Keratinocyte (primary cell): ENCODE measurements around the gene SPRN. TPM values are rescaled to one million over a fixed set of nuclear protein-coding genes. Genes with fewer than 3 reads are reported as not detected.

Experiments
- DNase-seq: peaks from one replicate; pipeline ENCODE4 v3.0.0-alpha.2; 2011; ENCODE audit warnings: low read depth, missing footprints, low spot score
- FAIRE-seq: peaks from 2 replicates; lab custom pipeline; 2011; peaks lifted over from hg19 to GRCh38; lab: Jason Lieb, UNC
- H2AFZ ChIP-seq: 2 replicates; pipeline ENCODE4 v1.6.0; 2012; ENCODE audit warnings: low read length, control low read depth, inconsistent platforms; ENCODE audit not compliant: control insufficient read depth
- H3K27ac ChIP-seq: 2 replicates; pipeline ENCODE4 v1.5.1; 2011; ENCODE audit warnings: low read length; ENCODE audit not compliant: control insufficient read depth, insufficient read depth
- H3K27me3 ChIP-seq: 3 replicates; pipeline ENCODE4 v1.6.0; 2011; ENCODE audit warnings: low read length; ENCODE audit not compliant: control insufficient read depth, insufficient read depth; ENCODE audit errors: extremely low read depth
- H3K36me3 ChIP-seq, 2 experiments: 2 replicates in 1 of 2; 3 replicates in 1 of 2; pipeline ENCODE4 v1.5.1; 2011; ENCODE audit warnings: low read length in 2 of 2, mild to moderate bottlenecking in 1 of 2; ENCODE audit not compliant: control insufficient read depth in 2 of 2, insufficient read depth in 2 of 2; ENCODE audit errors: extremely low read depth in 1 of 2
- H3K4me1 ChIP-seq: 3 replicates; pipeline ENCODE4 v1.5.1; 2011; ENCODE audit warnings: low read length; ENCODE audit not compliant: control insufficient read depth, insufficient read depth; ENCODE audit errors: extremely low read depth
- H3K4me2 ChIP-seq: 3 replicates; pipeline ENCODE4 v1.6.0; 2011; ENCODE audit warnings: low read depth, low read length; ENCODE audit not compliant: control insufficient read depth, insufficient read depth; ENCODE audit errors: extremely low read depth
- H3K4me3 ChIP-seq, 3 experiments: fragments of 200-600 bp in 1 of 3; sonication (generic) in 1 of 3; 2 replicates in 2 of 3; 3 replicates in 1 of 3; pipeline ENCODE4 v1.5.1; 2011 to 2016; ENCODE audit warnings: low read length in 3 of 3, mild to moderate bottlenecking in 3 of 3, control low read depth in 2 of 3, inconsistent platforms in 1 of 3, low read depth in 1 of 3, mixed read lengths in 1 of 3, mixed run types in 1 of 3, moderate library complexity in 1 of 3; ENCODE audit not compliant: control insufficient read depth in 2 of 3, insufficient read depth in 2 of 3; ENCODE audit errors: extremely low read depth in 1 of 3
- H3K79me2 ChIP-seq: 2 replicates; pipeline ENCODE4 v1.6.0; 2012; ENCODE audit warnings: low read length; ENCODE audit not compliant: control insufficient read depth, insufficient read depth
- H3K9ac ChIP-seq: 3 replicates; pipeline ENCODE4 v1.6.0; 2011; ENCODE audit warnings: low read length; ENCODE audit not compliant: control insufficient read depth, insufficient read depth; ENCODE audit errors: extremely low read depth
- H3K9me1 ChIP-seq: 3 replicates; pipeline ENCODE4 v1.6.0; 2011; ENCODE audit warnings: low read length; ENCODE audit not compliant: control insufficient read depth, insufficient read depth; ENCODE audit errors: extremely low read depth
- H3K9me3 ChIP-seq: 2 replicates; pipeline ENCODE4 v1.5.1; 2012; ENCODE audit warnings: low read depth, low read length; ENCODE audit not compliant: control insufficient read depth
- H4K20me1 ChIP-seq: 3 replicates; pipeline ENCODE4 v1.6.0; 2011; ENCODE audit warnings: low read length; ENCODE audit not compliant: control insufficient read depth, insufficient read depth; ENCODE audit errors: extremely low read depth
- EZH2 ChIP-seq: IDR thresholded peaks from one replicate; pipeline ENCODE4 v1.6.1; 2012; ENCODE audit warnings: inconsistent platforms, mild to moderate bottlenecking, low read length, moderate library complexity
- dilution Hi-C: fragments of 300-500 bp; cut with MboI; formaldehyde crosslinking; loops from one replicate; pipeline ENCODE4 v1.7.0; 2020; ENCODE audit warnings: low sequenced_read_pairs; ENCODE audit not compliant: extremely low pct_ligation_motif_present
- polyA plus RNA-seq, 5 experiments: library from polyadenylated mRNA; depleted of rRNA in 3 of 5; stranded (reverse) in 3 of 5; stranded (forward) in 1 of 5; unstranded in 1 of 5; fragments of >200 nt; gene quantifications; 1 replicate in 1 of 5; 2 replicates in 3 of 5; 3 replicates in 1 of 5; pipeline versions ENCODE4 v1.2.1 to v1.2.3, GENCODE V29; 2011 to 2012; ENCODE audit warnings: missing spikeins in 2 of 5, low read depth in 1 of 5, low replicate concordance in 1 of 5
- TF ChIP-seq, protein P1 (sequence below), 3 experiments: IDR thresholded peaks in 1 of 3; conservative IDR thresholded peaks in 1 of 3; optimal IDR thresholded peaks in 1 of 3; 2 replicates in 2 of 3; 3 replicates in 1 of 3; pipeline versions ENCODE3 to v1.5.1; 2011; ENCODE audit warnings: low read length in 3 of 3, mild to moderate bottlenecking in 3 of 3, moderate library complexity in 2 of 3, control low read depth in 1 of 3, inconsistent platforms in 1 of 3; ENCODE audit not compliant: insufficient read depth in 2 of 3; ENCODE audit errors: extremely low read depth in 1 of 3

Gene SPRN
- polyA plus RNA-seq, 1 donor (not counting 4 experiments of a cell fraction or from before 2014, with no cell fraction given): 0.01 TPM

DNA sequence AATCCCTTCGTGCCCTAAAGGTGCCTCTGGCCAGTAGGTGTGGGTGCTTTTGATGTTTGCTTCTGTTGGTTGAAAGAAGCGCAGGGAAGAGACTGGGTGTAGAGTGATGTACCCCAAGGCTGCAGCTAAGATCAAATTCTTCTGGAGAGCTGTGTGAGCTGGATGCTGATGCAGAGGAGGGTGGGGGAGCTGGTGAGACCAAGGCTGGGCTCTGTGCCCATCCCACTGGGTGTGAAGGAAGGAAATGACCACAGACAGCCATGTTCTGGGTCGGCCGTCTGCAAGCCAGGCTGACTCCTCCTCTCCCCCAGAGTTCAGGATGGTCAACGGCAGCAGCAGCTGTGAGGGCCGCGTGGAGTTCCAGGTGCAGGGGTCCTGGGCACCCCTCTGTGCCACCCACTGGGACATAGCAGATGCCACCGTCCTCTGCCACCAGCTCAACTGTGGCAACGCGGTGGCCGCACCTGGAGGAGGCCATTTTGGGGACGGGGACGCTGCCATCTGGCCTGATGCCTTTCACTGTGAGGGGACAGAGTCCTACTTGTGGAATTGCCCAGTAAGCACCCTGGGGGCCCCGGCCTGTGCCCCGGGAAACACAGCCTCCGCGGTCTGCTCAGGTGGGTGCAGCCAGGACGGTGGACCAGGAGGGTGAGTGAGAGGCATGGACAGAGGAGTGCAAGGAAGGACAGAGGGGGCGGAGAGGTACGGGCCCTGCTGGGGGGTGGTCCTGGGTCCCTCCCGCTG, 34.5 kb upstream of the SPRN start:
- Histone ChIP-seq H4K20me1 (no peaks in the 10 kb centered on the region), H3K9me1 (no peaks in the 10 kb centered on the region), H3K27me3 (no peaks in the 10 kb centered on the region), H3K9me3 (peaks cover 2% of the 10 kb centered on the region), H2AFZ (no peak overlapping the region), H3K9ac (no peak overlapping the region), H3K4me1 (no peaks in the 10 kb centered on the region), H3K36me3 (no peaks in the 10 kb centered on the region), H3K4me3 (no peak overlapping the region), H3K4me2 (no peak overlapping the region), H3K79me2 (no peaks in the 10 kb centered on the region), H3K27ac (no peak overlapping the region)
- no peak for TF ChIP-seq EZH2
- TF ChIP-seq, protein P1, sequence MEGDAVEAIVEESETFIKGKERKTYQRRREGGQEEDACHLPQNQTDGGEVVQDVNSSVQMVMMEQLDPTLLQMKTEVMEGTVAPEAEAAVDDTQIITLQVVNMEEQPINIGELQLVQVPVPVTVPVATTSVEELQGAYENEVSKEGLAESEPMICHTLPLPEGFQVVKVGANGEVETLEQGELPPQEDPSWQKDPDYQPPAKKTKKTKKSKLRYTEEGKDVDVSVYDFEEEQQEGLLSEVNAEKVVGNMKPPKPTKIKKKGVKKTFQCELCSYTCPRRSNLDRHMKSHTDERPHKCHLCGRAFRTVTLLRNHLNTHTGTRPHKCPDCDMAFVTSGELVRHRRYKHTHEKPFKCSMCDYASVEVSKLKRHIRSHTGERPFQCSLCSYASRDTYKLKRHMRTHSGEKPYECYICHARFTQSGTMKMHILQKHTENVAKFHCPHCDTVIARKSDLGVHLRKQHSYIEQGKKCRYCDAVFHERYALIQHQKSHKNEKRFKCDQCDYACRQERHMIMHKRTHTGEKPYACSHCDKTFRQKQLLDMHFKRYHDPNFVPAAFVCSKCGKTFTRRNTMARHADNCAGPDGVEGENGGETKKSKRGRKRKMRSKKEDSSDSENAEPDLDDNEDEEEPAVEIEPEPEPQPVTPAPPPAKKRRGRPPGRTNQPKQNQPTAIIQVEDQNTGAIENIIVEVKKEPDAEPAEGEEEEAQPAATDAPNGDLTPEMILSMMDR (optimal IDR thresholded peaks at IDR 0.05 in 1 of 3, IDR thresholded peaks at IDR 0.05 in 1 of 3, conservative IDR thresholded peaks at IDR 0.05 in 1 of 3; ENCODE audit: extremely low read depth in 1 of 3, insufficient read depth in 2 of 3, low read length in 3 of 3): no peak
- FAIRE-seq (no peak), DNase-seq (no peak)
- dilution Hi-C loops: no loop called here

DNA sequence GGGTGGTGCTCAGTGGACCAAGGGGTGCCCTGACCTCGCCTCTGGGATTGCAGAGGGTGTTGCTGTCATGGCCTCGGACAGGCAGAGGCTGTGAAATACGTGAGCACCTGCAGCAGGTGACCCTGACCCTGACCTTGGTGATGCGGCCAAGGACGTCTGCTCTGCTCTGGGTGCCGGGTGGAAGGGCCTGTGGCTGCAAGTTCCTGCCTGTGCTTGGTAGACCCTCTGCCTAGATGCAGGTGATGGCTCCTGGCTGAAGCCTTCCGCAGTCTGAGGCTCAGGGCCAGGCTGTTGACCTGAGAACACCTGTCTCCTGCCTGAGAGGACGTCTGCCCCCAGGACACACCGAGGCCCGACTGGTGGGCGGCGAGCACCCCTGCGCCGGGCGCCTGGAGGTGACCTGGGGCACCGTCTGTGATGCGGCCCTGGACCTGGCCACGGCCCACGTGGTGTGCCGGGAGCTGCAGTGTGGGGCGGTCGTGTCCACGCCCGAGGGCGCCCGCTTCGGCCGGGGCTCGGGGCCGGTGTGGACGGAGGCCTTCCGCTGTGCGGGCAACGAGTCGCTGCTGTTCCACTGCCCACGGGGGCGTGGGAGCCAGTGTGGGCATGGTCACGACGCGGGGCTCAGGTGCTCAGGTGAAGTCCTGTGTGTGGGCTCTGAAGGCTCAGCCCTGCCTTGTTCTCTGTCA, 33.7 kb upstream of the SPRN start:
- FAIRE-seq (no peak), DNase-seq (no peak)
- Histone ChIP-seq H3K4me2 (no peak overlapping the region), H3K9ac (no peak overlapping the region), H3K27me3 (no peaks in the 10 kb centered on the region), H3K4me3 (no peak overlapping the region), H4K20me1 (no peaks in the 10 kb centered on the region), H3K79me2 (no peaks in the 10 kb centered on the region), H3K9me3 (peaks cover 2% of the 10 kb centered on the region), H2AFZ (no peak overlapping the region), H3K27ac (no peak overlapping the region), H3K9me1 (no peaks in the 10 kb centered on the region), H3K36me3 (no peaks in the 10 kb centered on the region), H3K4me1 (no peaks in the 10 kb centered on the region)
- TF ChIP-seq, protein P1 (optimal IDR thresholded peaks at IDR 0.05 in 1 of 3, IDR thresholded peaks at IDR 0.05 in 1 of 3, conservative IDR thresholded peaks at IDR 0.05 in 1 of 3; ENCODE audit: extremely low read depth in 1 of 3, insufficient read depth in 2 of 3, low read length in 3 of 3): no peak
- no peak for TF ChIP-seq EZH2
- dilution Hi-C loops: no loop called here
